ENCODE measurements around the gene FAM53B. TPM values are rescaled to one million over a fixed set of nuclear protein-coding genes. Genes with fewer than 3 reads are reported as not detected.

FAM53B gene
- polyA plus RNA-seq, 1 of the 3 experiments (the other 2 are of a cell fraction): 5.6 TPM

DNA sequence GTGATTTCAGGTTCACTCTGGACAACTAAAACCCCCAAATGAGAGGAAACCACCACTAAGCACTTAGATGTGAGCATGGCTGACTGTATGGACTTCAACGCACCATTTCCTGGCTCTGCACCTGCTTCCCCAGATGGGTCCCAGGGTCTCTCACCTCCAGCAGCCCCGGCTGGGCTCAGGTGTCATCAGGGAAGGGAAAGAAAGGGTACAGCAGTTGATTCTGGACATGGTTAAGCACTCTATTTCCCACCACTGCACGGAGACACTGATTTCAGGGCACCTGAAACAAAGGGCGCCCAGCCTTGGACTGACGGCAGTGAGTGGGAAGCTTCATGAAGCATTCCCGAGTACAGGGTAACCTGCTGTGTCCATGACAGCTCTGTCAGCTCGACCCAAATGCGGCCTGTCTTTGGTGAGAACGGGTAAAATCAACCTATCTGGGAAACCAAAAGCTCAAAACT, 19.0 kb downstream of the FAM53B start:
- Histone ChIP-seq H3F3A (replicated peaks; ENCODE audit: insufficient read depth) (no peaks in the 10 kb centered on the region), H2AFZ (ENCODE audit: low read depth) (no peak overlapping the region), H3K27ac (ENCODE audit: low read depth in 2 of 2, low read length in 1 of 2) (no peak overlapping the region), H3K4me3 (ENCODE audit: low read depth in 2 of 2, low read length in 1 of 2) (no peak overlapping the region), H4K20me1 (ENCODE audit: insufficient read depth) (no peaks in the 10 kb centered on the region), H3K9me3 (no peaks in the 10 kb centered on the region), H3K4me2 (no peak overlapping the region), H3K79me2 (ENCODE audit: insufficient read depth) (no peaks in the 10 kb centered on the region), H3K4me1 (ENCODE audit: control insufficient read depth in 1 of 2, insufficient read depth in 2 of 2, low read depth in 1 of 2, low read length in 1 of 2) (peaks cover 0 to 21% of the 10 kb centered on the region in 2 experiments; a peak in 1 of 4 replicates), H3K9ac (no peak overlapping the region), H3K27me3 (ENCODE audit: insufficient read depth) (no peaks in the 10 kb centered on the region), H3K36me3 (replicated peaks in 1 of 2; ENCODE audit: control insufficient read depth in 1 of 2, insufficient read depth in 2 of 2, low read length in 1 of 2) (peaks cover 0 to 4% of the 10 kb centered on the region in 2 experiments), H3K9me2 (no peaks in the 10 kb centered on the region)
- CTCF ChIA-PET: interaction anchor here (0.7 to 3.5 kb wide), 3 partner anchors 17 to 184 kb away, joined by 4 to 16 read pairs (median 4); no protein-coding TSS in a partner anchor
- 87% methylated on average over 8 of the region's 9 CpGs for WGBS (ENCODE audit: low lambda C conversion rate)
- no peak for DNase-seq
- TF ChIP-seq TEAD4 (IDR thresholded peaks at IDR 0.05; ENCODE audit: borderline replicate concordance, insufficient read depth) (no peak), PBX3 (IDR thresholded peaks at IDR 0.05) (no peak), MAX (IDR thresholded peaks at IDR 0.05; ENCODE audit: low read depth) (no peak), ELF1 (IDR thresholded peaks at IDR 0.05) (no peak), FOXM1 (IDR thresholded peaks at IDR 0.05; ENCODE audit: low read depth) (no peak), NFIC (IDR thresholded peaks at IDR 0.05; ENCODE audit: borderline replicate concordance) (no peak), MXI1 (IDR thresholded peaks at IDR 0.05; ENCODE audit: low read depth, low read length) (no peak), EP300 (IDR thresholded peaks at IDR 0.05; ENCODE audit: borderline replicate concordance in 1 of 2, low read depth in 1 of 2, low read length in 1 of 2) (no peak), GABPA (IDR thresholded peaks at IDR 0.05; ENCODE audit: low read depth) (no peak), RAD21 (IDR thresholded peaks at IDR 0.05; ENCODE audit: low read length) (no peak)
- POLR2A ChIA-PET: no interaction called here

GRCh38 chr10:124724279-124725027, 19.7 kb downstream of the FAM53B start:
- Histone ChIP-seq H3K4me3 (ENCODE audit: low read depth in 2 of 2, low read length in 1 of 2) (no peak overlapping the region), H3K79me2 (ENCODE audit: insufficient read depth) (no peaks in the 10 kb centered on the region), H3F3A (replicated peaks; ENCODE audit: insufficient read depth) (no peaks in the 10 kb centered on the region), H3K27me3 (ENCODE audit: insufficient read depth) (no peaks in the 10 kb centered on the region), H2AFZ (ENCODE audit: low read depth) (no peak overlapping the region), H4K20me1 (ENCODE audit: insufficient read depth) (no peaks in the 10 kb centered on the region), H3K27ac (ENCODE audit: low read depth in 2 of 2, low read length in 1 of 2) (no peak overlapping the region), H3K4me1 (ENCODE audit: control insufficient read depth in 1 of 2, insufficient read depth in 2 of 2, low read depth in 1 of 2, low read length in 1 of 2) (peaks cover 0 to 21% of the 10 kb centered on the region in 2 experiments; a peak in 1 of 4 replicates), H3K36me3 (replicated peaks in 1 of 2; ENCODE audit: control insufficient read depth in 1 of 2, insufficient read depth in 2 of 2, low read length in 1 of 2) (peaks cover 0 to 4% of the 10 kb centered on the region in 2 experiments), H3K9ac (no peak overlapping the region), H3K9me3 (no peaks in the 10 kb centered on the region), H3K9me2 (no peaks in the 10 kb centered on the region), H3K4me2 (no peak overlapping the region)
- TF ChIP-seq GATA2 (CRISPR knock-in tag; IDR thresholded peaks at IDR 0.05) (no peak), CHD2 (IDR thresholded peaks at IDR 0.05; ENCODE audit: low read length, partially characterized antibody) (no peak), EP300 (IDR thresholded peaks at IDR 0.05; ENCODE audit: borderline replicate concordance in 1 of 2, low read depth in 1 of 2, low read length in 1 of 2) (no peak), FOXM1 (IDR thresholded peaks at IDR 0.05; ENCODE audit: low read depth) (no peak), JUND (IDR thresholded peaks at IDR 0.05) (no peak), TCF12 (IDR thresholded peaks at IDR 0.05) (no peak), NFIC (IDR thresholded peaks at IDR 0.05; ENCODE audit: borderline replicate concordance) (no peak), MXI1 (IDR thresholded peaks at IDR 0.05; ENCODE audit: low read depth, low read length) (no peak), PBX3 (IDR thresholded peaks at IDR 0.05) (no peak), RAD21 (IDR thresholded peaks at IDR 0.05; ENCODE audit: low read length) (no peak), EZH2phosphoT487 (IDR thresholded peaks at IDR 0.05; ENCODE audit: borderline replicate concordance, low read depth) (no peak), YY1 (IDR thresholded peaks at IDR 0.05; ENCODE audit: low read depth) (no peak), ELF1 (IDR thresholded peaks at IDR 0.05) (no peak), MEF2A (IDR thresholded peaks at IDR 0.05; ENCODE audit: borderline replicate concordance, low read depth) (no peak)
- ChIA-PET CTCF (interaction anchor here (0.7 to 3.5 kb wide), 4 partner anchors 17 to 194 kb away, joined by 3 to 16 read pairs (median 4); no protein-coding TSS in a partner anchor), POLR2A (no interaction called here)
- no peak for DNase-seq
- 94% methylated on average over 17 of the region's 20 CpGs for WGBS (ENCODE audit: low lambda C conversion rate)
